ENCODE measurements around the gene KCNE3. TPM values are rescaled to one million over a fixed set of nuclear protein-coding genes. Genes with fewer than 3 reads are reported as not detected.

Gene KCNE3
- total and polyA plus RNA-seq, 2 of the 13 experiments (the other 11 are each of a cell fraction or from before 2014, with no cell fraction given), result 0.33 to 2.2 TPM

GRCh38 chr11:74462009-74462408 lies 5.3 kb downstream of the KCNE3 start (continued):
- TF ChIP-seq, protein P1, sequence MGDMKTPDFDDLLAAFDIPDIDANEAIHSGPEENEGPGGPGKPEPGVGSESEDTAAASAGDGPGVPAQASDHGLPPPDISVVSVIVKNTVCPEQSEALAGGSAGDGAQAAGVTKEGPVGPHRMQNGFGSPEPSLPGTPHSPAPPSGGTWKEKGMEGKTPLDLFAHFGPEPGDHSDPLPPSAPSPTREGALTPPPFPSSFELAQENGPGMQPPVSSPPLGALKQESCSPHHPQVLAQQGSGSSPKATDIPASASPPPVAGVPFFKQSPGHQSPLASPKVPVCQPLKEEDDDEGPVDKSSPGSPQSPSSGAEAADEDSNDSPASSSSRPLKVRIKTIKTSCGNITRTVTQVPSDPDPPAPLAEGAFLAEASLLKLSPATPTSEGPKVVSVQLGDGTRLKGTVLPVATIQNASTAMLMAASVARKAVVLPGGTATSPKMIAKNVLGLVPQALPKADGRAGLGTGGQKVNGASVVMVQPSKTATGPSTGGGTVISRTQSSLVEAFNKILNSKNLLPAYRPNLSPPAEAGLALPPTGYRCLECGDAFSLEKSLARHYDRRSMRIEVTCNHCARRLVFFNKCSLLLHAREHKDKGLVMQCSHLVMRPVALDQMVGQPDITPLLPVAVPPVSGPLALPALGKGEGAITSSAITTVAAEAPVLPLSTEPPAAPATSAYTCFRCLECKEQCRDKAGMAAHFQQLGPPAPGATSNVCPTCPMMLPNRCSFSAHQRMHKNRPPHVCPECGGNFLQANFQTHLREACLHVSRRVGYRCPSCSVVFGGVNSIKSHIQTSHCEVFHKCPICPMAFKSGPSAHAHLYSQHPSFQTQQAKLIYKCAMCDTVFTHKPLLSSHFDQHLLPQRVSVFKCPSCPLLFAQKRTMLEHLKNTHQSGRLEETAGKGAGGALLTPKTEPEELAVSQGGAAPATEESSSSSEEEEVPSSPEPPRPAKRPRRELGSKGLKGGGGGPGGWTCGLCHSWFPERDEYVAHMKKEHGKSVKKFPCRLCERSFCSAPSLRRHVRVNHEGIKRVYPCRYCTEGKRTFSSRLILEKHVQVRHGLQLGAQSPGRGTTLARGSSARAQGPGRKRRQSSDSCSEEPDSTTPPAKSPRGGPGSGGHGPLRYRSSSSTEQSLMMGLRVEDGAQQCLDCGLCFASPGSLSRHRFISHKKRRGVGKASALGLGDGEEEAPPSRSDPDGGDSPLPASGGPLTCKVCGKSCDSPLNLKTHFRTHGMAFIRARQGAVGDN (CRISPR knock-in tag; IDR thresholded peaks at IDR 0.05), result peak; percentile 61
- no peak for TF ChIP-seq ZNF33A (CRISPR knock-in tag; IDR thresholded peaks at IDR 0.05; ENCODE audit: borderline replicate concordance)
- TF ChIP-seq HNF4G (IDR thresholded peaks at IDR 0.05; ENCODE audit: borderline replicate concordance, low read depth, low read length), result no peak; the same call in 1 of the 2 replicates
- no peak for TF ChIP-seq HNF4G (CRISPR knock-in tag; IDR thresholded peaks at IDR 0.05; ENCODE audit: borderline replicate concordance, low read depth)
- TF ChIP-seq, protein P2, sequence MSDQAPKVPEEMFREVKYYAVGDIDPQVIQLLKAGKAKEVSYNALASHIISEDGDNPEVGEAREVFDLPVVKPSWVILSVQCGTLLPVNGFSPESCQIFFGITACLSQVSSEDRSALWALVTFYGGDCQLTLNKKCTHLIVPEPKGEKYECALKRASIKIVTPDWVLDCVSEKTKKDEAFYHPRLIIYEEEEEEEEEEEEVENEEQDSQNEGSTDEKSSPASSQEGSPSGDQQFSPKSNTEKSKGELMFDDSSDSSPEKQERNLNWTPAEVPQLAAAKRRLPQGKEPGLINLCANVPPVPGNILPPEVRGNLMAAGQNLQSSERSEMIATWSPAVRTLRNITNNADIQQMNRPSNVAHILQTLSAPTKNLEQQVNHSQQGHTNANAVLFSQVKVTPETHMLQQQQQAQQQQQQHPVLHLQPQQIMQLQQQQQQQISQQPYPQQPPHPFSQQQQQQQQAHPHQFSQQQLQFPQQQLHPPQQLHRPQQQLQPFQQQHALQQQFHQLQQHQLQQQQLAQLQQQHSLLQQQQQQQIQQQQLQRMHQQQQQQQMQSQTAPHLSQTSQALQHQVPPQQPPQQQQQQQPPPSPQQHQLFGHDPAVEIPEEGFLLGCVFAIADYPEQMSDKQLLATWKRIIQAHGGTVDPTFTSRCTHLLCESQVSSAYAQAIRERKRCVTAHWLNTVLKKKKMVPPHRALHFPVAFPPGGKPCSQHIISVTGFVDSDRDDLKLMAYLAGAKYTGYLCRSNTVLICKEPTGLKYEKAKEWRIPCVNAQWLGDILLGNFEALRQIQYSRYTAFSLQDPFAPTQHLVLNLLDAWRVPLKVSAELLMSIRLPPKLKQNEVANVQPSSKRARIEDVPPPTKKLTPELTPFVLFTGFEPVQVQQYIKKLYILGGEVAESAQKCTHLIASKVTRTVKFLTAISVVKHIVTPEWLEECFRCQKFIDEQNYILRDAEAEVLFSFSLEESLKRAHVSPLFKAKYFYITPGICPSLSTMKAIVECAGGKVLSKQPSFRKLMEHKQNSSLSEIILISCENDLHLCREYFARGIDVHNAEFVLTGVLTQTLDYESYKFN (CRISPR knock-in tag; conservative IDR thresholded peaks at IDR 0.05), result peak; percentile 80
- TF ChIP-seq ZNF619 (CRISPR knock-in tag; IDR thresholded peaks at IDR 0.05), result no peak
- TF ChIP-seq KDM4B (CRISPR knock-in tag; IDR thresholded peaks at IDR 0.05), result 0 out of 2 replicates have a peak, but pooled peaks have one; percentile 41
- TF ChIP-seq MYNN (CRISPR knock-in tag; IDR thresholded peaks at IDR 0.05; ENCODE audit: low read depth), result no peak
- peak; percentile 48 for TF ChIP-seq FOXO1 (CRISPR knock-in tag; IDR thresholded peaks at IDR 0.05)
- TF ChIP-seq, protein P3, sequence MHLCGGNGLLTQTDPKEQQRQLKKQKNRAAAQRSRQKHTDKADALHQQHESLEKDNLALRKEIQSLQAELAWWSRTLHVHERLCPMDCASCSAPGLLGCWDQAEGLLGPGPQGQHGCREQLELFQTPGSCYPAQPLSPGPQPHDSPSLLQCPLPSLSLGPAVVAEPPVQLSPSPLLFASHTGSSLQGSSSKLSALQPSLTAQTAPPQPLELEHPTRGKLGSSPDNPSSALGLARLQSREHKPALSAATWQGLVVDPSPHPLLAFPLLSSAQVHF (CRISPR knock-in tag; IDR thresholded peaks at IDR 0.05), result no peak
- peak; percentile 35; the same call in 1 of the 2 replicates for TF ChIP-seq TFDP2 (CRISPR knock-in tag; IDR thresholded peaks at IDR 0.05)
- peak; percentile 78 for TF ChIP-seq GABPB1 (CRISPR knock-in tag; IDR thresholded peaks at IDR 0.05)
- TF ChIP-seq MLLT10 (CRISPR knock-in tag; IDR thresholded peaks at IDR 0.05), result no peak
- TF ChIP-seq ZNF780A (CRISPR knock-in tag; IDR thresholded peaks at IDR 0.05), result no peak
- no peak for TF ChIP-seq ZNF343 (CRISPR knock-in tag; IDR thresholded peaks at IDR 0.05)
- TF ChIP-seq ZSCAN25 (CRISPR knock-in tag; IDR thresholded peaks at IDR 0.05), result no peak
- TF ChIP-seq CSRNP1 (CRISPR knock-in tag; IDR thresholded peaks at IDR 0.05), result peak; percentile 27; the same call in 1 of the 2 replicates
- TF ChIP-seq ZFX (CRISPR knock-in tag; IDR thresholded peaks at IDR 0.05; ENCODE audit: low read depth), result peak; percentile 80

Measured in HepG2 (cell line).